Cerebellar cortex (tissue), 1 donor: ENCODE measurements around the gene HMGCS2.

ENCODE experiments used
- DNase-seq: peaks from one replicate; pipeline ENCODE4 v3.0.0-alpha.2; 2015; ENCODE audit warnings: low spot score

The HMGCS2 gene

GRCh38 chr1:119762409-119762808 lies 6.3 kb downstream of the HMGCS2 start:
- no peak for DNase-seq

- no peak for DNase-seq
Observed at GRCh38 chr1:119758584-119758983, 10.1 kb downstream of the HMGCS2 start.

- no peak for DNase-seq
Observed at GRCh38 chr1:119752592-119752991, 16.1 kb downstream of the HMGCS2 start.

- DNase-seq: no peak
Observed at GRCh38 chr1:119748040-119748439, 20.7 kb downstream of the HMGCS2 start.

- DNase-seq: no peak
Observed at GRCh38 chr1:119747451-119747850, 21.3 kb downstream of the HMGCS2 start.

GRCh38 chr1:119745034-119745433 lies 23.7 kb downstream of the HMGCS2 start:
- DNase-seq: no peak

- DNase-seq: no peak
Observed at GRCh38 chr1:119744598-119744942, 24.1 kb downstream of the HMGCS2 start.

GRCh38 chr1:119743776-119744597 lies 24.7 kb downstream of the HMGCS2 start:
- peak; percentile 70 for DNase-seq

GRCh38 chr1:119743308-119743707 lies 25.4 kb downstream of the HMGCS2 start:
- no peak for DNase-seq

GRCh38 chr1:119742677-119743076 lies 26.0 kb downstream of the HMGCS2 start:
- no peak for DNase-seq

GRCh38 chr1:119742202-119742601 lies 26.5 kb downstream of the HMGCS2 start:
- peak; percentile 16 for DNase-seq

GRCh38 chr1:119740896-119741780 lies 27.6 kb downstream of the HMGCS2 start:
- DNase-seq: no peak

GRCh38 chr1:119740261-119740660 lies 28.4 kb downstream of the HMGCS2 start:
- no peak for DNase-seq

GRCh38 chr1:119739150-119739549 lies 29.6 kb downstream of the HMGCS2 start:
- DNase-seq: no peak

GRCh38 chr1:119738100-119738720 lies 30.5 kb downstream of the HMGCS2 start:
- DNase-seq: no peak

GRCh38 chr1:119737040-119737682 lies 31.5 kb downstream of the HMGCS2 start:
- no peak for DNase-seq

GRCh38 chr1:119736649-119737039 lies 32.1 kb downstream of the HMGCS2 start:
- DNase-seq: no peak

- DNase-seq: no peak
Observed at GRCh38 chr1:119735217-119735616, 33.5 kb downstream of the HMGCS2 start.

GRCh38 chr1:119733754-119734153 lies 35.0 kb downstream of the HMGCS2 start:
- DNase-seq: no peak

GRCh38 chr1:119732465-119733168 lies 36.1 kb downstream of the HMGCS2 start:
- DNase-seq: no peak

- no peak for DNase-seq
Observed at GRCh38 chr1:119731741-119732430, 36.8 kb downstream of the HMGCS2 start.
